Measurements from ENCODE around the gene NAT8L. TPM values are rescaled to one million over a fixed set of nuclear protein-coding genes. Genes with fewer than 3 reads are reported as not detected.

Gene NAT8L
- total and polyA plus RNA-seq, 2 experiments from 2014 or later: 1.5 to 2.7 TPM

GRCh38 chr4:2081540-2081939, 22.4 kb downstream of the NAT8L start:
- Histone ChIP-seq H3K27ac (no peak overlapping the region), H3K4me2 (no peak overlapping the region), H3K4me3 (no peak overlapping the region), H3K9me2 (replicated peaks; ENCODE audit: insufficient read depth) (no peaks in the 10 kb centered on the region), H4K20me1 (ENCODE audit: insufficient read depth, poor library complexity, severe bottlenecking) (no peaks in the 10 kb centered on the region), H3K79me2 (no peaks in the 10 kb centered on the region), H3K4me1 (ENCODE audit: insufficient read depth) (no peaks in the 10 kb centered on the region), H2AFZ (no peak overlapping the region), H3K36me3 (replicated peaks; ENCODE audit: insufficient read depth, low read depth) (no peaks in the 10 kb centered on the region), H3K9me3 (ENCODE audit: low read depth) (no peaks in the 10 kb centered on the region), H3K27me3 (no peaks in the 10 kb centered on the region)
- no peak for DNase-seq (ENCODE audit: low spot score)
- no peak for TF ChIP-seq EZH2 (IDR thresholded peaks at IDR 0.05; ENCODE audit: borderline replicate concordance)
- TF ChIP-seq EZH2phosphoT487 (IDR thresholded peaks at IDR 0.05; ENCODE audit: low read depth, severe bottlenecking, unreplicated experiment): no peak
- no peak for TF ChIP-seq CTCF (IDR thresholded peaks at IDR 0.05; ENCODE audit: poor library complexity)
- WGBS (ENCODE audit: low lambda C conversion rate, missing lambda C conversion rate): 93% methylated on average over 10 of the region's 10 CpGs

GRCh38 chr4:2082118-2082517, 23.0 kb downstream of the NAT8L start:
- Histone ChIP-seq H3K36me3 (replicated peaks; ENCODE audit: insufficient read depth, low read depth) (no peaks in the 10 kb centered on the region), H3K27ac (no peak overlapping the region), H3K4me3 (no peak overlapping the region), H3K4me1 (ENCODE audit: insufficient read depth) (no peaks in the 10 kb centered on the region), H3K79me2 (no peaks in the 10 kb centered on the region), H2AFZ (no peak overlapping the region), H3K9me2 (replicated peaks; ENCODE audit: insufficient read depth) (no peaks in the 10 kb centered on the region), H4K20me1 (ENCODE audit: insufficient read depth, poor library complexity, severe bottlenecking) (no peaks in the 10 kb centered on the region), H3K4me2 (no peak overlapping the region), H3K27me3 (no peaks in the 10 kb centered on the region), H3K9me3 (ENCODE audit: low read depth) (no peaks in the 10 kb centered on the region)
- DNase-seq (ENCODE audit: low spot score): no peak
- WGBS (ENCODE audit: low lambda C conversion rate, missing lambda C conversion rate): 86% methylated on average over 3 of the region's 3 CpGs
- TF ChIP-seq EZH2 (IDR thresholded peaks at IDR 0.05; ENCODE audit: borderline replicate concordance) (no peak), EZH2phosphoT487 (IDR thresholded peaks at IDR 0.05; ENCODE audit: low read depth, severe bottlenecking, unreplicated experiment) (no peak), CTCF (IDR thresholded peaks at IDR 0.05; ENCODE audit: poor library complexity) (no peak)

DNA sequence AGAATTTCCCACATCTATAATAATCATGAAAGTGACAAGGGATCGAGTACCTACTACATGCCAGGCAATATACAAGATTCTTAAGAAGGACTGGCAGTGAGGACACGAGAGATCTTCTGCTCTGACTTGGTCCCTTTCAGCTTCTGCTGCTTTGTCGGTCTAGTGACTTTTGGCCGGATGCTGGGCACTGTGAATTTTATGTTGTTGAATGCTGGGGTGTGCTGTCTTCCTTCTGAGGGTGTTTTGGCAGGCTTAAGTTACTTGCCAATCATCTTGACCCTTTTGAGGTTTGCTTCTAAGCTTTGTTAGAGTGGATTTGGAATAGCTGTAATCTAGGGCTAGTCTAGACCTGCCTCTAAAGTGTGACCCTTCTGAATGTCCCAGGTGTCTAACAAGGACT, 23.5 kb downstream of the NAT8L start:
- Histone ChIP-seq H3K4me1 (ENCODE audit: insufficient read depth) (no peaks in the 10 kb centered on the region), H2AFZ (no peak overlapping the region), H4K20me1 (ENCODE audit: insufficient read depth, poor library complexity, severe bottlenecking) (no peaks in the 10 kb centered on the region), H3K27me3 (no peaks in the 10 kb centered on the region), H3K36me3 (replicated peaks; ENCODE audit: insufficient read depth, low read depth) (no peaks in the 10 kb centered on the region), H3K4me2 (no peak overlapping the region), H3K4me3 (no peak overlapping the region), H3K9me2 (replicated peaks; ENCODE audit: insufficient read depth) (no peaks in the 10 kb centered on the region), H3K9me3 (ENCODE audit: low read depth) (no peaks in the 10 kb centered on the region), H3K27ac (no peak overlapping the region), H3K79me2 (no peaks in the 10 kb centered on the region)
- no peak for TF ChIP-seq EZH2 (IDR thresholded peaks at IDR 0.05; ENCODE audit: borderline replicate concordance)
- no peak for TF ChIP-seq EZH2phosphoT487 (IDR thresholded peaks at IDR 0.05; ENCODE audit: low read depth, severe bottlenecking, unreplicated experiment)
- no peak for TF ChIP-seq CTCF (IDR thresholded peaks at IDR 0.05; ENCODE audit: poor library complexity)
- 93% methylated on average over 4 of the region's 4 CpGs for WGBS (ENCODE audit: low lambda C conversion rate, missing lambda C conversion rate)
- DNase-seq (ENCODE audit: low spot score): no peak
